Measurements from ENCODE around the gene KLHDC8A.

The KLHDC8A gene

DNA sequence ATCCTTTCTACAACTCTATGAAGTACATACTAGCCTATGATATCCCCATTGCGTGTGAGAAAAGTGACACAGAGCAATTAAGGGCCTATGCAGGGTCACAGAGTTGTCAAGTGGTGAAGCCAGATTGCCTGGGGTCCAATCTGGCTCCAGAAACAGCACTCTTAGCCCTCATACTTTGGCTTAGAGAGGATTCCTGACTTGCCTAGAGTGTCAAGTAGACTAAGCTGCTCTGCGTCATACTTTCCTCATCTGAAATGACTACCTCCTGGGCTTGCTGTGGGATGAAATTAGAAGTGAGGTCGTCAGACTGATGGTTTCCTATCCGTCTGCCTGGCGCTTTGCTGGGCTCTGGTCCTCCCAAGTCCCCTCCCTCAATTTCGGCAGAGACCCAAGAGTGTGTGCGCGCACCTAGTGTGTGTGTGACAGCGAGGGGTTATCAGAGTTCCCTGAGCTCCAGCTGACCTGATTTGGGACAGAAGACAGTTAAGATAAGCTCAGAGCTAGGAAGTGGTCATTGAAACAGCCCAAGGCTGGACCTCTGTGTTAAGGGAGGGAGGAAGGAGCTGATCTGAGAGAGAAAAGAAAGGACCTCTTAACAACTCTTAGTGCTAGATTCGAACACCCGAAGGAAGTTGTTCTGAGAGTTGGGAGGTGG is 29.8 kb downstream of the KLHDC8A start:
- TF ChIP-seq, protein P1, sequence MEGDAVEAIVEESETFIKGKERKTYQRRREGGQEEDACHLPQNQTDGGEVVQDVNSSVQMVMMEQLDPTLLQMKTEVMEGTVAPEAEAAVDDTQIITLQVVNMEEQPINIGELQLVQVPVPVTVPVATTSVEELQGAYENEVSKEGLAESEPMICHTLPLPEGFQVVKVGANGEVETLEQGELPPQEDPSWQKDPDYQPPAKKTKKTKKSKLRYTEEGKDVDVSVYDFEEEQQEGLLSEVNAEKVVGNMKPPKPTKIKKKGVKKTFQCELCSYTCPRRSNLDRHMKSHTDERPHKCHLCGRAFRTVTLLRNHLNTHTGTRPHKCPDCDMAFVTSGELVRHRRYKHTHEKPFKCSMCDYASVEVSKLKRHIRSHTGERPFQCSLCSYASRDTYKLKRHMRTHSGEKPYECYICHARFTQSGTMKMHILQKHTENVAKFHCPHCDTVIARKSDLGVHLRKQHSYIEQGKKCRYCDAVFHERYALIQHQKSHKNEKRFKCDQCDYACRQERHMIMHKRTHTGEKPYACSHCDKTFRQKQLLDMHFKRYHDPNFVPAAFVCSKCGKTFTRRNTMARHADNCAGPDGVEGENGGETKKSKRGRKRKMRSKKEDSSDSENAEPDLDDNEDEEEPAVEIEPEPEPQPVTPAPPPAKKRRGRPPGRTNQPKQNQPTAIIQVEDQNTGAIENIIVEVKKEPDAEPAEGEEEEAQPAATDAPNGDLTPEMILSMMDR (IDR thresholded peaks at IDR 0.05), result no peak

DNA sequence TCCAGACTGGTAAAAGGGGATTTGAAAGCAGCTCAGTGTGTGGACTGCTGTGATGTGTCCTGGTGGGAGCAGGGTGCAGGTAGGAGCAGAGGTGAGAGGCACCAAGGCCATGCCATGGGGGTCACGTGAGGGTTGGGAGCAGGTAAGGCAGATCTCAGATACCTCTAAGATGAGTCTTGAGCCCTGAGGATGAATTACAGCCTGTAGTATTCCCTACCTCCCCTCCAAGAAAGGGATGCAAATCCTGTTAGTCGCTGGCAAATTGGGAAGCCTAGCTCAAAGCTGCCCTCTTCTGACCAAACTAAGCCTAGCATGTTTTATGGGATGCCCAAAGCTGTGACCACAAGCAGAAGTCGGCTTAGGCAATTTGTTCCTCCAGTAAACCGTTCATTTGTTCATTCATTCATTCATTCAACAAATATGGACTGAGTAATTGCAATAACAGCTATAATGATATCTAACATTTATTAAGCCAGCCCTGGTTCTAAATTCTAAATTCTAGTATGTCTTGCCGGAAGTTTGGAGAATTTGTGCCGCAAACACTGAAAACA is 31.3 kb downstream of the KLHDC8A start:
- TF ChIP-seq, protein P1 (IDR thresholded peaks at IDR 0.05), result peak; percentile 67

DNA sequence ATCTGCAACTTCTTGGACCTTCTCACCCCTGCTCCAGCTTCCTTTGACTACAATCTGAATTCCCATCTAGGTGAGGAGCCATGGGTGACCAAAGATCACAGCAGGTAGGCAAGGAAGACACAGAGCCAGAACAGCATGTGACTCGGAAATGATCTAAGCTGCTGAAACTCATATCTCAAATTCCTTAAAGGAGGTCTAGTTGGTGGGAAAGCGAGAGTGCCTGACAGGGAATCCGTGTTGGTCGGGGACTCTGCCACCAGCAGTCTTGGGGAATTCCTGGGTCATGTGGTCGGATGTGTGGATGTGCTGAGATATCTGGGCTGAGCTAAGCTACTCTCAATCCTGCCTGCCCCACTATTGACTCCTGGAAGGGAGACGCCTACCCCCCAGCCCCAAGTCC is 31.9 kb downstream of the KLHDC8A start:
- TF ChIP-seq, protein P1 (IDR thresholded peaks at IDR 0.05), result no peak

DNA sequence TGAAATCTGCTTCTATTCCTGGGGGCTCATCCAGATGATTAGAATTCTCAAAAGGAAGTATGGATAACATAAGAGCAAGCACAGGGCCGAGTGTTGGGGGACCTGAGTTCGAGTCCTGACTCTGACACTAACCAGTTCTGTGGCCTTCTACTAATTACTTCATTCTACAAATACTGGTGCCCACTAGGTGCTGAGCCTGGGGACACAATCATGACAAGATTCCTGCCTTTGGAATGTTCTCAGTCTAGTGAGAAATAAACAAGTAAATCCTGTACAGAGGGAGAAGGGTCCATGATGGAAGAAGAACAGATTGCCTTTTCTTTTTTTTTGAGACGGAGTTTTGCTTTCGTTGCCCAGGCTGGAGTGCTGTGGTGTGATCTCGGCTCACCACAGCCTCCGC is 32.9 kb downstream of the KLHDC8A start:
- TF ChIP-seq, protein P1 (IDR thresholded peaks at IDR 0.05), result no peak

DNA sequence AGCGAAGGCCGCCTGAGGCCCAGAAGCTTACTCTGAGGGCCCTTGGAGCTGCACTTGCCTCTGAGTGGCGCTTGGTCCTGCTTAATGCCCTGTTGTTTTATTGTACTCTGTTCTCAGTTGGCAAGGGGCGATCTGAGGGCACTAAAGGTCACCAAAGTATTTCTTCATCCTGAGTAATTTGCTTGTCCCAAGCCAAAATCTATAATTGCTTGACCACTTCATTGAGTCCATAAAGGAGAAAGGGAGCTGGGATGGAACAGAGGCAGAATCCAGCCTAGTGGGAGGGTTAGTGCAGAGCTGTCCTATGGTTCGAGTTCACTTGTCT is 34.8 kb downstream of the KLHDC8A start:
- TF ChIP-seq, protein P1 (IDR thresholded peaks at IDR 0.05), result no peak

DNA sequence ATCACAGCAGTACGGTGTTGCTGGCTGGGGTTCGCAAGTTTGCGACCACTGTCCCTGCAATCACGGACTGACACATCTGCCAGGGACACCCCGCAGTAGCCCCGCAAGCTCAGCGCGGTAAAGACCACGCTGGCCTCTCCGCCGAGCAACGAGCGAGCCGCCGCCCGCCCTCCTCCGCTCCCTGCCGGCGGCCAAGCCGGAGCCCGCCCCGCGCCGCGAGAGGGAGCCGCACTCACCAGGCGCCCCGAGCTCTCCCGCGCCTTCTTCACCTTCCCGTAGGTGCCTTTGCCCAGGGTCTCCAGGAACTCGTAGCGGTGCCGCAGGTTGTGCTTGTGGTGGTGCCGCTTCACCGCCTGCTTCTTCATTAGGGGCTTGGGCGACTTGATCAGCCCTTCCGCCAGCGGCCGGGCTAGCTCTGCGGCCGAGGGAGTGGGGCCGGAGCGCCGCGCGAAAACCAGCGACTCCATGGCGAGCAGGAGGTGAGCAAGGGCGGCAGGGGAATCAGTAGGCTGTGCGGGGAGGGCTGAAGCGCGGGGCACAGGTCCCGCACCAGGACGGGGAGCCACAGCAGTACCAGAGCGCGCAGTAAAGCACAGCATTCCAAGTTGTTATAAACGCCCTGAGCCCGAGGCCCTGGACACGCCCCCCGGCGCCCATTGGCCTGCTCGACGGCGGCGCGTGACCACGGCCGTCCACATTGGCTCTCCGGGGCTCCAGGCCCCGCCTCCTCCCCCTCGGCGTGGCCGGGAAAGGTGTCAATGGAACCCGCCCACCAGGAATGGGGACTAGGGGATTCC is 35.4 kb downstream of the KLHDC8A start, which contains the start of gene NUAK2:
TSS of gene NUAK2 (minus strand) at position 584 of the 797 bp plus-strand sequence. CDS start at position 467, 117 bp downstream.
- TF ChIP-seq, protein P1 (IDR thresholded peaks at IDR 0.05), result peak; percentile 54

DNA sequence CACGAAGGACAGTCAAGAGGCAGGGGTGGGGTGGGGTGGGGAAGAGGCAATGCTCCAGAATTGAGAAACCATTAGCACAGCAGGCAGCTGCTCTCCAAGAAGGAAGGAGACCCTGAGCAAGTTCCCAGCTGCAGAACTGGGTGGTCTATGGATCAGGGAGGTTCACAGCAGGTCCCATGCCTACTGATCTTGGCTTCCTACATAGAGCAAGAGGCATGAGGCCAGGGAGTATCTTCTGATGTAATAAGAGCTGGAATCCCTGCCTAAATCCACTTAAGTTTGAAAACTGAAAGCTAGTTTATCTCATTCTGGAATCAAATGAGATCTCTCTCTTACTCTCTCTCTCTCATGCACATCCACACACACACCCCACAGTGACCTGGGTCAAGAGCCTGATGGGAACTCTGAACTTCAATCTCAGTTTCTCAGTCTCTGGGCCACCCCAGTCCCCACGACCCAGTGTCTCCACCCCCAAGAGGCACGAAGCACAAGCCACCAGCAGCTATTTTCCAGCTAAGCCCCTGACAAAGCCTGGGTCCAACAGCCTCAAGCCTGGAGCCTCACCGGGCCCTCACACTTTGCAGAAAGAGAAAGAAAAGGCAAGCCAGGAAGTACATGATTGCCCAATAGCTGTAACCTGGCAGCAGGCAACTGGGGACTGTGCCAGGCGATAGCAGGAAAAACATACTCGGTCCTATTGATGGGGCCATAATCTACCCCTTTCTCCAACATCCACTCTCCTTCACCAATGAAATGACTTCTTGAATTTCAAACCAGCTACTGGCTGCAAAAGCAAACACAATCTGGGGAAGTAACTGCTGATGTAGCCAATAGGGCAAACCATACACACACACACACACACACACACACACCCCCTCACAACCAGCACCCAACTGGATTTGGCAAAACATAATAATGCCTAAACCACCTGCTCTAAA is 37.4 kb downstream of the KLHDC8A start:
- TF ChIP-seq, protein P1 (IDR thresholded peaks at IDR 0.05), result no peak
